Muscle of back (tissue), 13 donors: ENCODE measurements around the gene OR7G3. TPM values are rescaled to one million over a fixed set of nuclear protein-coding genes. Genes with fewer than 3 reads are reported as not detected.

ENCODE experiments used
- DNase-seq, 3 donors: peaks; one replicate each; pipeline versions ENCODE4 v3.0.0 to v3.0.0-alpha.2; 2013
- long read RNA-seq, 9 donors: transcript quantifications; one replicate each; lab custom pipeline, GENCODE V29; 2026
- polyA plus RNA-seq, 10 donors: library from polyadenylated mRNA; unstranded; fragments of 120-200 nt; gene quantifications; one replicate each; pipeline ENCODE4 v1.2.1, GENCODE V29; 2013; ENCODE audit not compliant: insufficient read length in 10 of 10

OR7G3 gene
- polyA plus RNA-seq = not detected
- long read RNA-seq, donor 1 = 0 reads
- long read RNA-seq, donor 2 = 0 reads
- long read RNA-seq, donor 3, partial matches to known transcripts = 0 of 1 reads
- long read RNA-seq, donor 3, other reads (novel, unspliced or antisense) = 0 of 1 reads
- long read RNA-seq, donor 4 = 0 reads
- long read RNA-seq, donor 5 = 0 reads
- long read RNA-seq, donor 6 = 0 reads
- long read RNA-seq, donor 7 = 0 reads
- long read RNA-seq, donor 8 = 0 reads
- long read RNA-seq, donor 9 = 0 reads

GRCh38 chr19:9126900-9127405 is at the start of gene OR7G3:
Gene OR7G3, minus strand, starts transcription at chr19:9126950. Its CDS starts 0 bp downstream, at chr19:9126950.
- DNase-seq = no peak

- no peak for DNase-seq
Observed at GRCh38 chr19:9175326-9175725, 48.6 kb upstream of the OR7G3 start.

- DNase-seq = no peak
Observed at GRCh38 chr19:9171393-9171991, 44.7 kb upstream of the OR7G3 start.

- no peak for DNase-seq
Observed at GRCh38 chr19:9166846-9167245, 40.1 kb upstream of the OR7G3 start.

- no peak for DNase-seq
Observed at GRCh38 chr19:9165261-9165660, 38.5 kb upstream of the OR7G3 start.

GRCh38 chr19:9161427-9161826 is 34.7 kb upstream of the OR7G3 start:
- DNase-seq = no peak

- no peak for DNase-seq
Observed at GRCh38 chr19:9159891-9160290, 33.1 kb upstream of the OR7G3 start.

GRCh38 chr19:9156304-9156703 is 29.6 kb upstream of the OR7G3 start:
- no peak for DNase-seq

- DNase-seq = no peak
Observed at GRCh38 chr19:9155591-9155990, 28.8 kb upstream of the OR7G3 start.

GRCh38 chr19:9151367-9151766 is 24.6 kb upstream of the OR7G3 start:
- no peak for DNase-seq

GRCh38 chr19:9150650-9151049 is 23.9 kb upstream of the OR7G3 start:
- DNase-seq = no peak

- no peak for DNase-seq
Observed at GRCh38 chr19:9149997-9150396, 23.2 kb upstream of the OR7G3 start.

- no peak for DNase-seq
Observed at GRCh38 chr19:9148697-9149096, 21.9 kb upstream of the OR7G3 start.

GRCh38 chr19:9146882-9147281 is 20.1 kb upstream of the OR7G3 start:
- DNase-seq = no peak

GRCh38 chr19:9144920-9145319 is 18.2 kb upstream of the OR7G3 start:
- DNase-seq = no peak

GRCh38 chr19:9140159-9140874 is 13.6 kb upstream of the OR7G3 start, which contains the start of gene ZNF317:
Gene ZNF317, plus strand, starts transcription at chr19:9140397. Its CDS starts 15,620 bp downstream, at chr19:9156017.
- peak; percentile 95 to 98 (median 96) for DNase-seq

- no peak for DNase-seq
Observed at GRCh38 chr19:9139609-9140158, 12.9 kb upstream of the OR7G3 start.

- DNase-seq = no peak
Observed at GRCh38 chr19:9132422-9132821, 5.7 kb upstream of the OR7G3 start.

- no peak for DNase-seq
Observed at GRCh38 chr19:9130965-9131364, 4.2 kb upstream of the OR7G3 start.

- DNase-seq = no peak
Observed at GRCh38 chr19:9128171-9128570, 1.4 kb upstream of the OR7G3 start.

- DNase-seq = no peak
Observed at GRCh38 chr19:9116547-9116946, 10.2 kb downstream of the OR7G3 start.

- DNase-seq = no peak
Observed at GRCh38 chr19:9115307-9115813, 11.4 kb downstream of the OR7G3 start, which contains the start of gene OR7G1. Gene OR7G1, minus strand, starts transcription at chr19:9115763. Its CDS starts 0 bp downstream, at chr19:9115763.
